Measurements from ENCODE around the gene VWA7. TPM values are rescaled to one million over a fixed set of nuclear protein-coding genes. Genes with fewer than 3 reads are reported as not detected.

The VWA7 gene
- total RNA-seq, 2 donors from 2014 or later = 6.1 to 10.1 TPM

GRCh38 chr6:31741815-31742214 is 35.3 kb downstream of the VWA7 start:
- no peak for TF ChIP-seq CTCF (IDR thresholded peaks at IDR 0.05)
- Histone ChIP-seq H3K27me3 (no peaks in the 10 kb centered on the region), H3K9ac (ENCODE audit: low read depth in 2 of 2, low read length in 2 of 2) (no peak overlapping the region), H3K27ac (no peak overlapping the region), H3K9me3 (no peaks in the 10 kb centered on the region), H3K4me1 (peaks cover 7% of the 10 kb centered on the region), H3K36me3 (no peaks in the 10 kb centered on the region), H3K4me3 (no peak overlapping the region)
- intact Hi-C loops (cut with DNase I) = no loop called here
- no peak for DNase-seq

DNA sequence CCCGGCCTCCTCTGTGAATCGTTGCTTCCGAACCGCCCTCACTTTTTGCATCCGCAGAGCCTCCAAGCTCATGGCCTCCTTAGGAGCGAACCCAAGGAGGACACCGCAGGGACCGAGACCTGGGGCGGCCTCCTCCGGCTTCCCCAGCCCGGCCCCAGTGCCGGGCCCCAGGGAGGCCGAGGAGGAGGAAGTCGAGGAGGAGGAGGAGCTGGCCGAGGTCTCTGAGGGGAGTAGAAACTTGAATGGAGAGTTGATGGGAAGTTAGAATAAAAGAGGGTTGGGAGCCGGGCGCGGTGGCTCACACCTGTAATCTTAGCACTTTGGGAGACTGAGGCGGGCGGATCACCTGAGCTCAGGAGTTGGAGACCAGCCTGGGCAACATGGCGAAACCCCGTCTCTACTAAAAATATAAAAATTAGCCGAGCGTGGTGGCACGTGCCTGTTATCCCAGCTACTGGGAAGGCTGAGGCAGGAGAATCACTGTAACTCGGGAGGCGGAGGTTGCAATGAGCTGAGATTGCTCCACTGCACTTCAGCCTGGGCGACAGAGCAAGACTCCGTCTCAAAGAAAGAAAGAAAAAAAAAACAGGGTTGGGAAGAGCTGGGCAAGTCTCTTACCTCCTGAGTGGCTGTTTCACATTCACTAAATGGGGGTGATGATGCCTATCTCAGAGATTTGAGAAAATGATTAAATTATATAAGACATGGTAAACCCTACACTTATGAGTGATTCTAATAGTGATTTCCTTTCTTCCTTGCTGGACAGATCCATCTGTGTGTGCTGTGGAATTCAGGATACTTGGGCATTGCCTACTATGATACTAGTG is 36.5 kb downstream of the VWA7 start:
- Histone ChIP-seq H3K9me3 (no peaks in the 10 kb centered on the region), H3K27ac (peak overlapping the region; percentile 86), H3K27me3 (no peaks in the 10 kb centered on the region), H3K4me1 (peaks cover 10% of the 10 kb centered on the region), H3K9ac (ENCODE audit: low read depth in 2 of 2, low read length in 2 of 2) (peak overlapping the region; percentile 82 to 100), H3K36me3 (no peaks in the 10 kb centered on the region), H3K4me3 (peak overlapping the region; percentile 74)
- intact Hi-C loops (cut with DNase I) = no loop called here
- no peak for TF ChIP-seq CTCF (IDR thresholded peaks at IDR 0.05)
- DNase-seq = no peak

GRCh38 chr6:31739639-31740396 is 37.3 kb downstream of the VWA7 start, which contains the start of gene MSH5:
TSS of gene MSH5 (plus strand) at chr6:31740005. CDS start at chr6:31740467, 462 bp downstream.
- Histone ChIP-seq H3K4me3 (peak within 1 kb of the TSS; percentile 74), H3K27ac (peak within 1 kb of the TSS; percentile 86), H3K4me1 (peaks cover 10% of the 10 kb centered on the region), H3K9me3 (no peaks in the 10 kb centered on the region), H3K27me3 (no peaks in the 10 kb centered on the region), H3K9ac (ENCODE audit: low read depth in 2 of 2, low read length in 2 of 2) (peak within 1 kb of the TSS; percentile 82 to 100), H3K36me3 (no peaks in the 10 kb centered on the region)
- TF ChIP-seq CTCF (IDR thresholded peaks at IDR 0.05) = no peak
- intact Hi-C loops (cut with DNase I) = loop anchor here (5.0 kb wide), 1 partner anchor 38 kb away; the partner anchor contains the start of gene ABHD16A
- peak; percentile 99 for DNase-seq

- Histone ChIP-seq H3K9ac (ENCODE audit: low read depth in 2 of 2, low read length in 2 of 2) (peak overlapping the region; percentile 31 to 100), H3K4me3 (peak overlapping the region; percentile 10), H3K4me1 (peaks cover 10% of the 10 kb centered on the region), H3K9me3 (no peaks in the 10 kb centered on the region), H3K27me3 (no peaks in the 10 kb centered on the region), H3K27ac (peak overlapping the region; percentile 86), H3K36me3 (peaks cover 1% of the 10 kb centered on the region)
- TF ChIP-seq CTCF (IDR thresholded peaks at IDR 0.05) = no peak
- DNase-seq = peak; percentile 91
- intact Hi-C loops (cut with DNase I) = loop anchor here (5.0 kb wide), 1 partner anchor 36 kb away; the partner anchor contains the start of gene ABHD16A
Observed at GRCh38 chr6:31737991-31738979, 38.8 kb downstream of the VWA7 start.

Measured in colonic mucosa (tissue), 4 donors.